Inflammatory macrophage (primary cell): ENCODE data around the gene HDAC8.
"Not testable (repeated sequence)": the region's sequence is repeated elsewhere in the genome, so short reads cannot be mapped to it uniquely, and the experiment has no call there.

Source experiments
- DNase-seq, 2 donors: peaks; one replicate each; pipeline ENCODE4 v3.0.0-alpha.2; 2020 to 2022

Gene HDAC8

DNA sequence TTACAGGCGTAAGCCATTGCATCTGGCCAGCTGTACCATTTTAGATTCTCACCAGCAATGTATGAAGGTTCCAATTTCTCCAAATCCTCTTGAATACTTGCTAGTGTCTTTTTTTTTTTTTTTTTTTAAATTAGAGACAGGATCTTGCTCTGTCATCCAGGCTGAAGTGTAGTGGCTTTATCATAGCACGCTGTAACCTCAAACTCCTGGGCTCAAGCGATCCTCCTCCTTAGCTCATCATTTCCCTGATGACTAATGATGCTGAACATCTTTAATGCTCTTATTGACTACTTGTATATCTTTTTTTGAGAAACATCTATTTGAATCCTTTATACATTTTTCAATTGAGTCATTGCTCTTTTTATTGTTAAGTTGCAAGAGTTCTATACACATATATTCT lies 40.3 kb downstream of the HDAC8 start:
- no peak for DNase-seq

DNA sequence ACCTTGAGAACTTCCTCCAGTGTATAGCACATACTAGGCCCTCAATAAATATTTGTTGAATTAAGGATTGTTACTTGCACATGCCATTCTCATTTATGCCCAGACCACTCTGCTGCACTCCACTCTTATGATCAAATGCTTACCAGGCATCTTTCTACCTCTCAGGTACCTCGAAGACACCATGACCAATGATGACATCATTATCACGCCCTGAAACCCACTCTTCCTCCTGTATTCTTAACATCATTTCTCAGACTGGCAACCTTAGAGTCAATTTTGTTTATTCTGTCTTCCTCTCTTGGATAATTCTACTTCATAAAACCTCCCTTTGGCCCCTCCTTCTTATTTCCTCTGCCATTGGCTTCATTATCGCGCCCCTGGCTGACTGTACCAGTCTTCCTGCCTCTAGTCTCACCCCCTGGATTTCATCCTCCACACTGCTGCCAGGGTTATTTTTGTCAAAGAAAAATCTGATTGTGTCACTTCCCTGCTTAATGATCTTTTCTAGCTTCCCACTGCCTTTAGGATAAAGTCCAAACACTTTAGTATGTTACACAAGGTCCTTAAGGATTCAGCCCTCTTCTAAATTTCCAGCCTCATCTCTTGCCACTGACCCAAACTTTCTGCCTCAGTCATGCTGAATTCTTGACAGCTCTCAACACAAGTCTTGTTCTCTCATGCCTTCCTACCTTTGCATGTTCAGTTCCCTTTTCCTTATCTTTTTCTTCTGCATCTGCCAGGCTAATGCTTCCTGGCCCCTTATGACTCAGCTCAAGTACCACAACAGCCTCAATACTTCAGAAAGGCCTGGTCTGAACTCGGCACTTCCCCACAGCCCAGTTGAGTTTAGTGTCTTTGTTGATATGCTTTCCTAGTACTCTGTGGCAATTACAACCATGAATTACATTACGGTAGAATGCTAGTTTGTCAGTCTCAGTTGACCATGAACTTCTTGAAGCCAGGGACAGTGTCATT lies 45.8 kb downstream of the HDAC8 start:
- DNase-seq = peak; percentile 3 to 11

DNA sequence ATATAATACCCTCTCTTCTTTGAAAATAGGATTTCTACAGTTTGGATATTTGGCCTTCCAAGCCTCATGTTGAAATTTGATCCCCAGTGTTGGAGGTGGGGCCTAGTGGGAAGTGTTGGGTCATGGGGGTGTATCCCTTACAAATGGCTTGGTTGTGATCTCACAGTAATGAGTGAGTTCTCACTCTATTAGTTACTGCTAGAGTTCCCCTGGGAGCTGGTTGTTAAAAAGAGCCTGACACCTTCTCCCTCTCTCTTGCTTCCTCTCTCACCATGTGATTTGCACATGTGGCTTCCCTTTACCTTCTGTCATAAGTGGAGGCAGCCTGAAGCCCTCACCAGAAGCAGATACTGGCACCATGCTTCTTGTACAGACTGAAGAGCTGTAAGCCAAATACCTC lies 73.9 kb downstream of the HDAC8 start:
- DNase-seq = no peak

GRCh38 chrX:72495046-72495445 lies 77.6 kb downstream of the HDAC8 start:
- no peak for DNase-seq

GRCh38 chrX:72492499-72492898 lies 80.1 kb downstream of the HDAC8 start:
- no peak for DNase-seq

DNA sequence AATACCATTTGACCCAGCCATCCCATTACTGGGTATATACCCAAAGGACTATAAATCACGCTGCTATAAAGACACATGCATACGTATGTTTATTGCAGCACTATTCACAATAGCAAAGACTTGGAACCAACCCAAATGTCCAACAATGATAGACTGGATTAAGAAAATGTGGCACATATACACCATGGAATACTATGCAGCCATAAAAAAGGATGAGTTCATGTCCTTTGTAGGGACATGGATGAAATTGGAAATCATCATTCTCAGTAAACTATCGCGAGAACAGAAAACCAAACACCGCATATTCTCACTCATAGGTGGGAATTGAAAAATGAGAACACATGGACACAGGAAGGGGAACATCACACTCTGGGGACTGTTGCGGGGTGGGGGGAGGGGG lies 82.4 kb downstream of the HDAC8 start:
- DNase-seq = not testable (repeated sequence)

DNA sequence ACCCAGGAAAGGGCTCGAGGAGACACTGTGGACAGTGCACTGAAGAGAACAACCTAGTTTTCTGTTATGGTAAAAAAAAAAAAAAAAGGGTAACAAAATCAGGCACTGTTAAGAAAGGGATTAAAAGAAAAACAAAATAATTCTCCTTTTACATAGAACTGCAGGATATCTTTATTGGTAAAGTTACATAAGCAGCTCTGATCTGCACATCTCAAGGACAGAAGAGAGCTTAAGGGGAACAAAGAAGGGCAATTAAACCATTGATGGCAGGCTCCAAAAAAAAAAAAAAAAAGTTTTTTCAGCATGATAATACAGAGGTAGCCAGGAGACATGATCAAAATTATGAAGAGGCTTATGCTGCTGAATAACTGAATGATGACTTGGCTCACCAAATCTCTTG lies 85.0 kb downstream of the HDAC8 start:
- DNase-seq = no peak

DNA sequence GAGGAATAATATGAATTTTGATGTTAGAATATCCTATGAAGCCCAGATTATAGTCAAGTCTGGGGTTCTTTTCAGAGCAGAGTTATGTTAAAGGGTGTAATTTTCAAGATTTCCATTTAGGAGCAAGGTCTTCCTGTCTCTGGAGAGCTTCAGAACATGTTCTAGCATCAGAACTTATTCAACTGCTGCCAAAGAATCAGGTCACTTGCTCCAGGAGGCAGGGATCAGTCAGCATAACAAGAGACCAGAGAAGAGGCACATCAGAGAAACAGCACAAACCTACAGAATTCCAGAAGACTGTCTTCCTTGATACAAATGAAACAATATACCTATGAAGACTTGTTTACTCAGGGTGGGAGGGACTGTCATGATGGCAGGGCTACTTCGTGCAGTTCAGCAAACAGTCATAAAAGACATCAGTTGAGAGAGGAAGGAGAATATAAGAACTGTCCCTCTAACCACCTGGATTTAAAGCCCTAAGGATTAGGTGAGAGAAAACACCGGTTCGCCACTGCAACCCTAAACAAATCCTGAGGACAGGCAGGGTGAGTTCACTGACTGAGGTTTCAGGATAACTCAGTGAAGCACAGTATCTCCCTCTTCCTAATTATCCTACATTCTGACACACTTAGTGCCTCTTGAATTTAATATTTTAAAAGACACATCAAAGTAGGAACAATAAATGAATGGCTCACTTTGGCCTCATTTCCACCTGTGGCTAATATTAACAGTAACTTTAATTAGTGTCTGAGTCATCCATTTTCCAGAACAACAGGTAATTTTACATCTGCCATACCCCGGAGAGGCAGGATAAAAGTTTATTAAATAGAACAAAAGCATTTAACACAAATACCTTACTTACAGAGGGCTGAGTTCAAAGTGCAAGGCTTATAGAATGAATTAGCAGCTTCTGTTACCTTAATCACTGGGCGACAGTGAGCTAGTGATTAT lies 93.0 kb downstream of the HDAC8 start:
- no peak for DNase-seq

DNA sequence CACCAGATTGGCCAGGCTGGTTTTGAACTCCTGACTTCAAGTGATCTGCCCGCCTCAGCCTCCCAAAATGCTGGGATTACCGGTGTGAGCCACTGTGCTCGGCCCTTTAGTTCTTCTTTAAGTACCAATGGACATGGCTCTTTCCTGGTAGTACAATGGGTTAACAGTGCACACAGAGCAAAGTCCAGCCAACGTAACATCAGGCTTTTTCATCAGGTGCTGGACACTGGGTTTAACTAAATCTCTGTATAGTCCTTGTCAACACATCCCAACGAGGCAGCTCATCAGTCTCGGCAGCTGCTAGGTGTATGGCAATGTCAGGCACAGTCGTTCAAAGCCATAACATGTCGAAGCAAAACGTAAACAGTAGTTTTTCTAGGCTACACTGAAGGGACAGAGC lies 93.8 kb downstream of the HDAC8 start:
- no peak for DNase-seq

GRCh38 chrX:72478351-72478750 lies 94.3 kb downstream of the HDAC8 start:
- no peak for DNase-seq

DNA sequence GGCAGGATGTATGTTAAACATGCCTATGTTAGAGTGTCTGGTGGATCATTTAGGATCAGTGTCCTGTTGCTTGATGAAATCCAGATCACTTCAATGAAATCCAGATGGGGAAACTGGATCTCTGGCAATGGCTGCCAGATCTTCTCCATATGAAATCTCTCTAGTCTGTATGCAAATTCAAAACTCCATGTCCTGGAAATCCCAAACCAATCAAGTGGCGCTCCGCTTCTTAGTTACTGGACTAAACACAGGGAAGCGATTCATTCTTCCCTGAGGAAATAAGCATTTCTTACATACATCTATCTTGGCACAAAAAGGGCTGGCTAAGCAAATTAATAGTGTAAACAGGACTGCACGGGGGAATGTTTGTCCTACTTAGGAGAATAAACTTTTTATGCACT lies 94.9 kb downstream of the HDAC8 start:
- DNase-seq = no peak

DNA sequence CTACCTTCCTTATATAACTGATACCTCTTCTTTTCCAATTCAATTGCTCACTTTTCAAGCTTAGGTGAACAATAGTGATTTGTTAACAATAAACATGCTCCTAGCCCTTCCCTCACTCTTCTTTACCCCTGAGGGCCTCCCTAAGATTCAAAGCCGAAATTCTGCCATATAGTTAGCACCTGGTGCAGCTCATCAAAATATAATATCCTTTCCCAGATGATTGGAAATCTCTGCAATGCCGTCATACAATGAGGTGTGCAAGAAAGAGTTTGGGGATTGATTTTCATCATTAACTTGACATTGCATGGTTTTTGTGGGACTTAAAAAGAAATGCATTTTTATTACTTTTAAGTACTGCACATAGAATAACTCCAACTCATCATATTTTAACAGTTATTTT lies 95.3 kb downstream of the HDAC8 start:
- DNase-seq = no peak

GRCh38 chrX:72475952-72476668 lies 96.5 kb downstream of the HDAC8 start:
- DNase-seq = no peak

GRCh38 chrX:72475338-72475737 lies 97.3 kb downstream of the HDAC8 start:
- DNase-seq = no peak

GRCh38 chrX:72470532-72471223 lies 102.0 kb downstream of the HDAC8 start:
- no peak for DNase-seq

DNA sequence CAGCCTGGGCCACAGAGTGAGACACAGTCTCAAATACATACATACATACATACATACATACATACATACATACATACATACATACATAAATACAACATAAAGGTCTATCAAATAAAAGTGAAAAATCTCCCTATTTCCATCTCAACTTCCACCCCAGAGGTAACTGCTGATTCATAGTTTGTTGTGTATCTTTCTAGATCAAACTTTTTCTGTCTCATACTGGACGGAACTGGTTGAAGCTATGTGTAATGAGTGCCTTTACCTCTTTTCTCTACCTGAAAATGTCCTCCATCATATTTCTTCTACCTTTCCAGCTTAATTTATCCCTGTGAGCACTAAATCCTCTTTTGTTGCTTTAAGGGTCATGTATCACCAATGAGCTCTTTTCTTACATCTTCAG lies 102.5 kb downstream of the HDAC8 start:
- DNase-seq = no peak

GRCh38 chrX:72468607-72469006 lies 104.0 kb downstream of the HDAC8 start:
- no peak for DNase-seq

GRCh38 chrX:72467135-72467534 lies 105.5 kb downstream of the HDAC8 start:
- no peak for DNase-seq

DNA sequence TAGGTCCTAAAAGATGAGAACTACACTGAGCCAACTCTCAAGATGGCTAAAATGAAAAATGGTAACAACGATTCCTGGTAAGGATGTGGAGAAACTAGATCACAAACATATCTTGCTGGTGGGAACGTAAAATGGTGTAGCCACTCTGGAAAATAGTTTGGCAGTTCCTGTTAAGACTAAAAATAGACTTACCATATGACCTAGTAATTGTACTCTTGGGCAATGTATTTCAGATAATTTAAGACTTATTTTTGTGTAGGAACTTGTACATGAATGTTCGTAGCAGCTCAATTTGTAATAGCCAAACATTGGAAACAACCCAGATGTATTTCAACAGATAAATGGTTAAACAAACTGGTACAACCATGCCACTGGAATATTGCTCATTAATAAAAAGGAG lies 106.2 kb downstream of the HDAC8 start:
- DNase-seq = no peak

DNA sequence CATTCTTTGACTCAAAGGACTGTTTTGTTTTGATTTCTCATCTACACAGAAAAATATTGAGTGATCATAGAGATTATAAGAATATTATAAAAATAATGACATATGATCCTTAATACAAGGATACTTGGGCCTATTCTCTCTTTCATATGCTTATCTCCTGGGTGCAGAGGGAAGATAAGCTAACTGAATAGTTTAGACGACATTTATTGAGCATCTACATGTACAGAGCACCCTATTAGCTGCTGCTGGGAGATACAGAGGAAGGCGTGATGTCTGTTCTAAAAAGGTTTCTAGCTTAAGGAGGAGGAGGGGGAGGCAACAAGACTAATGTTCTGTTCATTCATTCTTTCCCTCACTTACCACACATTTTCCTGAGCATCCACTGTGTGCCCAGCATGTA lies 106.8 kb downstream of the HDAC8 start:
- no peak for DNase-seq

DNA sequence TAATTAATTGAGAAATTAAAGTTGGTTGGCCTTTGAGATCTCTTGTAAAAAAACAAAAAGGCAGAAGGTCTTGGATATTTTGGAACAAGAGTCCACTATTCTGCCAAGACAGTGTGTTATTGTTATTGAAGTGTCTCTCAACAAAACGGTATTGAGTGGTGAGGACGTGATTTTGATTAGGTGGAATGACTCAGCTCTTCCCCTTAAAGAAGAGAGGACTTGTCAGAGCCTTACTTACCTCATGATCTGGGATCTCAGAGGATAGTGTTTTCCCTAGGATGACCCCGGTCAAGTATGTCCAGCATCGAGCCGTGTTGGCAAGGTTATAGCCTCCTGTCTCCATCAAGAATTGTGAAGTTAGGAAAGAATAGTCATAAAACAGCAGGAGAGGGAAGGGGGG lies 110.9 kb downstream of the HDAC8 start:
- DNase-seq = no peak

DNA sequence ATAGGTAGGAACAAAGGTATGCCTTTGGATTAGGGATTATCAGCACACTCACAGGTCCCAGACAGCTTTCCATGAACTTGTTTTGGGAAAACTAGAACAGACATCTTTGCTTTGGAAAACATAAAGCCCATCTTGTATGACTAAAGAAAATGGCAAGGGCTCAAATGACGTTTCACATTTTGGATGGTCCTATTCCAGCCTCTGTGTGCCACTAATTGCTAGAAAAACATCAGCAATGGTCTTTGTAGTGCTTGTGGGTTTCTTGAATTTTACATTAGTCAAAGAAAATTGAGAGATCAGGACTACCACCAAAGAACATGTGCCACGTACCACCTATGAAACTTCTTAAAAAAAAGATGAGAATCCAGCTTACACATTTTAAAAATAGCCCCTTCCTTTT lies 111.4 kb downstream of the HDAC8 start:
- no peak for DNase-seq
